Activated naive CD8-positive, alpha-beta T cell treated with anti-CD3 and anti-CD28 coated beads, Interleukin-2, amount 50 U/mL, for 16 hours (primary cell): ENCODE measurements around the gene SLC25A29.
A peak's percentile ranks its signal among the peaks of the same experiment; 100 is the strongest.
"Not testable (repeated sequence)": the region's sequence is repeated elsewhere in the genome, so short reads cannot be mapped to it uniquely, and the experiment has no call there.

Source experiments
- DNase-seq: peaks from one replicate; pipeline ENCODE4 v3.0.0-alpha.2; 2020; ENCODE audit warnings: low read depth, low spot score

SLC25A29 gene, protein sequence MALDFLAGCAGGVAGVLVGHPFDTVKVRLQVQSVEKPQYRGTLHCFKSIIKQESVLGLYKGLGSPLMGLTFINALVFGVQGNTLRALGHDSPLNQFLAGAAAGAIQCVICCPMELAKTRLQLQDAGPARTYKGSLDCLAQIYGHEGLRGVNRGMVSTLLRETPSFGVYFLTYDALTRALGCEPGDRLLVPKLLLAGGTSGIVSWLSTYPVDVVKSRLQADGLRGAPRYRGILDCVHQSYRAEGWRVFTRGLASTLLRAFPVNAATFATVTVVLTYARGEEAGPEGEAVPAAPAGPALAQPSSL

DNA sequence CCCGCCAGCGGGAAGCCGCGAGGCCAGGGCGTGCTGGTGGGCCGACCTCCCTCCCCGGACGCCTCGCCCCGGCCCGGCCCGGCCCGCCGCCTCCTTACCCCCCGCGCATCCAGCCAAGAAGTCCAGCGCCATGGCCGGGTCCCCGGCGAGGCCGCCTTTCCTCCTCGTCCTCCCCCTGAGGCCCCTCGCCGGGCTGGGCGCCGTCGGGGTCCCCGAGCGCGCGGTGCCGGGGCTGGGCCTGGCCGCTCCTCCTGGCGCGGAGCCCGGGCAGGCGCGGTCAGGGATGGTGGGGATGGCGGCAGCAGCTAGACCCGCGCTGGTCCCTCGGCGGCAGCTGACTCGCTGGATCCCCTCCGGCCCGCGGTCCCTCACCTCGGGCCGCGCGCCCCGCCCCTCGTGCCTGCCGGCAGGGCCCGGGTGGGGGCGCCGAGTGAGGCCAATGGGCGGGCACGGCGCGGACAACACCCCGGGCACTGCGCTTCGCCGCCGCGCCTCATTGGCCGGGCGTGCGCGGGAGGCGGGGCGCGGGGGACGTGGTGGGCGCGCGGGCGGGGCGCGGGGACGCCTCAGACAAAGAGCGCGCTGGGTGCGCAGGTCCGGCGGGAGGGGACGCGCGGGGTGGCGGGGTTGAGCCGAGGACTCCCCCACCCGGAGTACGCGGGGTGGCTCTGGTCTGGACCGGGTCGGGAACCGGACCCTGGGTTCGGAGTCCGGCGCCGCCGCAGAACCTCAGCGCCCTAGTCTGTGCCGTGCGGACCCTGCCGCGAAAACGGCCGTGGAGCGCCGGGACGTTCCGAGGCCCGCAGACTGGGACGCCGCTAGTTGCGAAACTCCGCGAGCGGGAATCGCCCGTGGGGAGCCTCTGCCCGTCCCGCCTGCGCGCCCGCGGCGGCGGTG lies at the start of gene SLC25A29:
Gene SLC25A29 (minus strand): TSS at position 344 of the 897 bp plus-strand sequence. CDS start 212 bp downstream, at position 132.
- peak; percentile 41 for DNase-seq

DNA sequence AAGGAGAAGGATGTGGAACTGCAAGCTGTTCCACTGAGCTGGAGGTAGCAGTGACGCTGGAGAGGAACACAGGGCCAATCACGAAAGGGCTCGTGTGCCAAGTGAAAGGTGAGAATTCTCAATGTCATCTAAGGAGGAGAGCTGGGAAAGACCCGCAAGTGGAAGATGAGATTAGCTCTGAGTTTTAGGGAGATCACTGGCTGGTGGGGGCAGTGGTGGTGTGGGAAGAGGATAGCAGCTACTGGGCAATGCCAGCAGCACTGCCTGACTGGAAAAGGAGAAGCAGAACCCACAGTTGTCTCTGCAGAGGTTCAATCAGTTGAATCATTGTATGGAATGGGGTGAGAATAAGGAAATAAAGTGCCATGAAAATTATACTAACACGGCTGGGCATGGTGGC lies 44.7 kb upstream of the SLC25A29 start:
- no peak for DNase-seq

DNA sequence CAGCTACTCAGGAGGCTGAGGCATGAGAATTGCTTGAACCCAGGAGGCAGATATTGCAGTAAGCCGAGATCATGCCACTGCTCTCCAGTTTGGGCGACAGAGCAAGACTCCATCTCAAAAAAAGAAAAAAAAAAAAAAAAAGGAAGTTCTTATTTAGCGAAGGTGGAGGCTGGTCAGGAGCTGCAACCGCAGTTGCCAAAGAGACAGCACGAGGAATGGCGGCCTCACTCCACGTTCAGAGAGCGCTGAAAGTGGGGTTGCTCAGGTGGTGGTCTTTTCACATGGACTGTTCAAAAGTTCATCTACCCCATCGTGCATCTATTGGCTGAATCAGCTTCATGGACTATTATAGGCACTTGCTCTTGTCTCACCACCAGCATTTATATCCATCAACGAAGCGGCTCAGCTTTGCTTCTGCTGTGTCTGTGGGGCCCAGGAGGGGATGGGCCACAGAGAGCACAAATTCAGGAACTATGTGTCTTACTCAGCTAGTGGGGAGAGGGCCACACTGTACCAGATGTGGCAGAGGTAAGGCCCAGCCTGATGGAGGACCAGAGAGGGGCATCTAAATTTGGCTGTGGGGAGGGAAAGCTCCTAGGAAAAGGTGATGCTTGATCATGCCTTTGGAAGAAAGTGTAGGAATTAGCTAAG lies 44.2 kb upstream of the SLC25A29 start:
- no peak for DNase-seq

DNA sequence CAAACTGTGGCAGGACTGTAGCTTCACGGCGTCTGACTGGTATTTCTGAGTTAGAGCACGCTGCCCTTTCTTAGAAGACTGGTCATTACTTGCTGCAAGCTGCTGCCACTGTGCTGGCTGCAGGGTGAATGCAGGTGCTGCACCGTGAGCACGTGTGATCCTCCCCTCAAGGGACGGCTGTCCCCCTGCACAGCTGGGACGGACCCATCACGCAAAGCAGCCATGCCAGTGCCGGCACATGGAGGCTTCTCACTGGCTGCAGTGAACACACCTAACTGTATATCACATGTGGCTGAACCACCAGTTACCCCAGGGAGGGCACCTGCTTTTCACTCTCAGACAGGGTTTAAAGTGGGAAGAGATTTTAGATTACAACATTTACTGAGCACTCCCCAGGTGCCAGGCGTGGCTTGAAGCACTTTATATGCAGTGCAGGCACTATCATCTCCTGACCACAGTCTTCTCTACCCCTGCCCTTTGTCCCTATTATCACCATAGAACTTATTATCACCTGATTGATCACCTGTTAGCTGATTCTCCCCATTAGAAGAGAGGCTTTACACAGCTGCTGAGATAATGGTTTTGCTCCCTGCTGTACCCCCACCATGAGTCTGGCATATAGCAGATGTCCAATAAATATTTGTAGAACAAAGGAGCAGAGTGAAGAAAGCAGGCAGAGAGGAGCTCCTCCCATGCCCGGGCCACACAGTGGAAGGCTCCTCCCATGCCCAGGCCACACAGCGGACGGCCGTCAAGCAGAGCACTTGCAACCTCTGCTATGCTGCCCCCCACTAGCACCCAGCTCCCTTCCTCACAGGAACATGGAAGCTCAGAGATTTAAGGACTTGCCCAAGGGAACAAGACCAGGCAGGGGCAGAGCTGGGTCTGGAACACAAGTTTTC lies 42.8 kb upstream of the SLC25A29 start:
- DNase-seq, result no peak

DNA sequence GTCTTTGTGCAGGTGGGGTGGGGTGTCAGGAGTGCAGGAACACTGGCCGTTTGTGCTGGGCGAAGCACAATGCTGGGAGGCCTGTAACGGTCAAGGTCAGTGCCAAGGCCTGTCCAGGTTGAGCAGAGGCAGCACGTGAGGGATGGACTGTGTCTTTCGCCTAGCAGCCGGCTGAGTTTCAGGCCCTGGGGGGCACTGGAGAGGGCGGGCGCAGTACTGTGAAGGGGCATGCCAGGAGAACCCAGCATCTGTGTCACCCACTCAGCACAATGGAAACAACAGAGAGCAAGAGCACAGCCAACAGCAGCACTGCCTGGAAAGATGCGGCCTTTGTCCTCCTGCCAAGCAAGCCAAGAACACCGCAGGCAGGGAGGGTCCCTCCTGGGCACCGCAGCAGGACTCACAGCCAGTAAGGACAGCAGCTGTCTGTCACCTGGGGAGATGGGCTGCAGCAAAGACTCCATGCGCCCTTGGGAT lies 42.0 kb upstream of the SLC25A29 start:
- no peak for DNase-seq

DNA sequence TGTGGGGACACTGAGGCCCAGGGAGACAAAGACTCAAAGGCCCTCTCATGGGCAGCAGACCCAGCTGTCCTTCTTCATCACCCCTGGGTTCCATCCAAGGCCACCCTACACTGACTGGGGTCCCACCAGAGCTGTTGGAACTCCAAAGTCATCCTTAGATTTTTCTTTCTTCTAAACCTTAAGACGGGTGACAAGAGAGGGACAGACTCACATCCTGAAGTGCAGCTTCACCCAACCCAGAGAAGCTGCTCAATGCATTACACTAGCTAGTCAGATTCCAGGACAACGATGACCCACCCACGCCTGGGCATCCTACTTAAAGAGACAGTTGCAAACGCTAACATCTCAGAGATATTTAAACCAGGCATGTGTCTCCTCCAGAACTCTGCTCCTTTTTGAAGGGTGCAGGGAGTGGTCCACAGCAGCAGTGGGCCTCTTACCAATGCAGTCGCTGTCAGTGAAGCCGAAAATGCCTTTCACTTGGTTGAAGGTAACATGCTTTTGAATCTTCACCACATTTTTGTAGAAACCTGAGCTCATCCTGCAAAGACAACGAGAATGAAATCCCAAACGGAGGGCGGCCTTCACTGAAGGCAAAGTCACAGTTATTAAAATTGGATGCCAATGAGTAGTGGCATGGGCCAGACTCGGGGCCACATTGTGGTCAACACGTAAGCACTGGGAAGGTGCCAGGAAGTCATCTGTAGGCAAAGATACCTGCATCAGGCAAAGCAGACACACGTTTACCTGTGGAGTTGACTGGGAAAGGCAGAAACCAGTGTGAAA lies 40.3 kb upstream of the SLC25A29 start:
- no peak for DNase-seq

DNA sequence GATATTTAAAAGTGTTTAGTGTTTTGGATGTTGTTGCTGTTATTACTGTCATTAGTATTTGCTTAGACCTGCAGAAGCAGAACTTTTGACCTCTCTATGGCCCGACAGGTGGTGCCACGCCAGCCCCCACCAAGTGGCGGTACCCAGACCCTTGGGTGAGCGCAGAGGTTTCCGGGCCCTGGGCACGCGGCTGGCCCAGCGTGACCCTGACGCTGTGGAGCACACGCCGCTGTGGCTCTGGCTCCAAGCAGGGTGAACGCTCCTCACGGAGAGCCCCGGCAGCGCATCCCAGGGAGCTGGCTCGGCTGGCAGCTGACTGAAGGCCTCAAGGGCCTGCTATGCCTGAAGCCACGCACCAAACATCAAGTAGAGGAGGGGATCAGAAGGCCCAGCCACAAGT lies 39.5 kb upstream of the SLC25A29 start:
- no peak for DNase-seq

DNA sequence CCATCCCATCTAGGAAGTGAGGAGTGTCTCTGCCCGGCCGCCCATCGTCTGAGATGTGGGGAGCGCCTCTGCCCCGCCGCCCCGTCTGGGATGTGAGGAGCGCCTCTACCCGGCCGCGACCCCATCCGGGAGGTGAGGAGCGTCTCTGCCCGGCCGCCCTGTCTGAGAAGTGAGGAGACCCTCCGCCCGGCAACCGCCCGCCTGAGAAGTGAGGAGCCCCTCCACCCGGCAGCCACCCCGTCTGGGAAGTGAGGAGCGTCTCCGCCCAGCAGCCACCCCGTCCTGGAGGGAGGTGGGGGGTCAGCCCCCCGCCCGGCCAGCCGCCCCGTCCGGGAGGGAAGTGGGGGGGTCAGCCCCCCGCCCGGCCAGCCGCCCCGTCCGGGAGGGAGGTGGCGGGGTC lies 38.4 kb upstream of the SLC25A29 start:
- DNase-seq, result not testable (repeated sequence)

DNA sequence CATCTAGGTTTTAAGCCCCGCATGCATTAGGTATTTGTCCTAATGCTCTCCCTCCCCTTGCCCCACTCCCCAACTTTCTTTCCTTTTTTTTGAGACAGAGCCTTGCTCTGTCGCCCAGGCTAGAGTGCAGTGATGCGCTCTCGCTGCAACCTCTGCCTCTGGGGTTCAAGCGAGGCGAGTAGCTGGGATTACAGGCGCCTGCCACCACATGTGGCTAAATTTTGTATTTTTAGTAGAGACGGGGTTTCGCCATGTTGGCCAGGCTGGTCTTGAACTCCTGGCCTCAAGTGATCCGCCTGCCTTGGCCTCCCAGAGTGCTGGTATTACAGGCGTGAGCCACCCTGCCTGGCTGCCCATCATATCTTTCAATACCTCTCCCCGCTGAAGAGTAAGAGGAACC lies 36.6 kb upstream of the SLC25A29 start:
- DNase-seq, result not testable (repeated sequence)

DNA sequence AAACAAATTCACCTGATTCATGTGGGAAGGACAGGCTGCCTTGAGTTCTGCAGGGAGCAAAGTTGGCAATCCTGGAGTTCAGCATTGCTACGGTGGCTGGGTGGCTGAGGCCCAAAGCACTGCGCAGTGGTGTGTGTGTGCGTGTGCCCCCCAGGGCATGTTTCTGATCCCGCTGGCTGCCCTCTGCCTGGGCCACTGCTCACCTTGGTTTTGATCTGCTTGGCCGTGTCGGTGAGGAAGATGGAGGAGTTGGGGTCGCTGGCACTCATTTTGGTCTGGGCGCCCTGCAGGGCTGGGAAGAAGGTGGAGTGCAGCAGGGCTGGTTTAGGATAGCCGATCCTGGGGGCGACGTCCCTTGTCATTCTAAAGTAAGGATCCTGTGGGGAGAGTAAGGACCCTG lies 36.0 kb upstream of the SLC25A29 start:
- no peak for DNase-seq

DNA sequence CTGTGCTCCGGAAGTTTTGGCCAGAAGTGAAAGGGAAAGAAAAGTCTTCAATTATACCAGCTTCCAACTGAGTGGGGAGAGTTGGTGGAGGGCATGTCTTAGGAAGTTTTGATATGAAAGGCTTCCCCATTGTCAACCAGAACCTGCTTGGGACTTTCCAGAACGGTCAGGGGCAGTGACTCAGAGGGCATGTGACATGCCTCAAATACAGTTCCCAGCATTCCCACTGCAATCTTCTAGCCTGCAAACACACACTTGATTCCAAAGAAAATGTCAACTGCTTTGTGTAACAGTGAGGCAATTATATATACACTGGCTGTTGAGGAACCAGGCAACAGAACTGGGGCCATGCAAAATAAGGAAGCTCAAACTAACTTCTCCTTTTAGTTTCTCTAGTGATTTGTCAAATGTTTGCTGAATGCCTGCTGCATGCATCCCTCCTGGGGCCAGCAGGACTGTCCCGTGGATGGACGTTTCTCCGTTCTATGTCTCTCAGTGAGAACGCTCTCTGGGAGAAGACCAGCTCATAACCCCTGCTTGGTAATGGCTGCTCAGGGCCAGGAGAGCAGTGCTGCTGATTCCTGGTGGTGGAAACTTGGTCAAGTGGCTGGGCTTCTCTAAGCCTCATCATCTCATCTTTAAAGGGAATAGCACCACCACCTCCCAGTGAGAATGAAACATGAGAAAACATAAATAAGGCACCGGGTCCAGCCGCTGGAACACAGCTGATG lies 35.2 kb upstream of the SLC25A29 start:
- no peak for DNase-seq

DNA sequence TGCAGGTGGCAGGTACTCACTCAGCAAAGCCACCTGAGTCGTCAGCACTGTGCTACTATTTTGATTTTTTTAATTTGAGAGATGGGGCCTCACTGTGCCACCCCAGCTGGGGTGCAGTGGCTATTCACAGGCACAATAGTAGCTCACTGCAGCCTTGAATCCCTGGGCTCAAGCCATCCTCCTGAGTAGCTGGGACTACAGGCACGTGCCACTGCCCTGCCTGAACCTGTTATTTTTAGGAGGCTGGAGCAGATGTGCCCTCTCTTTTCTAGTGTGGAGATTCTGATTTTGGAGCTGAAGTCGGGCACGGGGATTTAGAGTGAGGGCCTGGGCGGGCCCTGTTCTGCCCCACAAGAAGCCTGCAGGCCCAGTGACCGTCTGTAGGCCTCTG lies 34.2 kb upstream of the SLC25A29 start:
- no peak for DNase-seq

DNA sequence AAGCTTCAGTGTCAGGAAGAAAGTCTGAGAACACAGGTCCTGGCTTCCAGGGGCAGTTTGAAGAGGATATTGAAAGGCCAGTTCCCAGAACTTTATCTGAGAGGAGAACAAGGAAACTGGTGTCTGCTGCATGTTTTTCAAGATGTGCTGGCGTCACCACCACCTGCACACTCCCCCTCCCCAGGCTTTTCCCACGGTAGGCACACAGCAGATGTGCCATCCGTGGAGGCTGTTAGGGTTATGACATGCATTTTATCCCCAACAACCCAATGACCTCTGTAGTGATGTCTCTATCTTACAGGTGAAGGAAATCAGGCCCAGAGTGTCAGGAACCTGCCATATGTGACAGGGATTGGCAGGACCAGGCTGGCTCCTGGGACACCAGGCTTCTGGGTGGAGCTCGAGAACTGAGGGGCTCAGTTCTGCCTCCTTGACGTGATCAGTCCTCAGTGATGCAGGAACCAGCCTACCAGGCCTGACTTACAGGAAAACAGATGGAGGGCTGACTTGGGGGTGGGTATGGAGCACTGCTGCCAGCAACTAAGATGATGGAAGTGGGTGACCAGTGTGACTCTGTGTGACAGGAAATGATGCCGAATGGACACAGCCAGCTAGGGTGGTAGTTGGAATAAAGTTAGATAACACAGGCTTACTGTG lies 33.6 kb upstream of the SLC25A29 start:
- no peak for DNase-seq

DNA sequence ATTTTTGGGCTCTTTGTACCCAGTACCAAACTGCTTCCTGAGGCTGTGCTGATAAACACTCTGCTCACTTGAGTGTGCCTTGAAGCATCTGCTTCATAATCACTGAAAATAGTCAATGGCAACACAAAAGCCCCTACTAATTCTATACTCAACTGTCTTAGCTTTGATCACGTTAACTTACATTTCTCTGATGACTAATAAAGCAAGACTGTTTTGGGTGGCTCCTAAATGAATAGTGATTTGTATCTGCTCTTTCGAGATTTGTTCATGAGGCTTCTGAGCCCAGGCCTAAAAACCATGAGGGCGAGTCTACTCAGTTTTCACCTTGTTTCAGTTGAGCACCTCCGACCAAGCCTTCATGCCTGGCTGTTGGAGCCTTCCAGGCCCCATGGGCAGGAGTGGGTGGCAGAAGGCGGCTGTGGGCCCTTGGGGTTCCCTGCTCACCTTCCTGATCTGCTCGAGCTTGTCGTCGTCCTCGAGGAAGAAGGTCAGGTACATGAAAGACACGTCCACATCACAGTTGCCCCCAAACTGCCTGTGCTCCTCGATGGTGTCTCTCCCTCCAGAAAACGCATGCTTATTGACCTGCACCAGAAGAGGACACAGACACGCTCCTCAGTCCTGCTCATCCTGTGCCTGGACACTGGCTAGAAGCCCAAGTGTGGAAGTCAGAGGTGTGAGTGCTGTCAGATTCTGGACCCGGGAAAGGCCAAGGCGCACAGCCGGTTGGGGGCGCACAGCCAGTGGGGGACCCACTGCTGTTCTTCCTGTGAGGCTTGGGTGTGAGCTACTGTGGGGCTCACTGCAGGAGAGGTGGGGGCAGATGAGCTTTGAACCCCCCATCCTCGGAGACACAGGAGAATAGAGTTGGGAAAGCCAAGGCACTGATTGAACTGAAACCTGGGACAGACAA lies 30.6 kb upstream of the SLC25A29 start:
- DNase-seq, result no peak

DNA sequence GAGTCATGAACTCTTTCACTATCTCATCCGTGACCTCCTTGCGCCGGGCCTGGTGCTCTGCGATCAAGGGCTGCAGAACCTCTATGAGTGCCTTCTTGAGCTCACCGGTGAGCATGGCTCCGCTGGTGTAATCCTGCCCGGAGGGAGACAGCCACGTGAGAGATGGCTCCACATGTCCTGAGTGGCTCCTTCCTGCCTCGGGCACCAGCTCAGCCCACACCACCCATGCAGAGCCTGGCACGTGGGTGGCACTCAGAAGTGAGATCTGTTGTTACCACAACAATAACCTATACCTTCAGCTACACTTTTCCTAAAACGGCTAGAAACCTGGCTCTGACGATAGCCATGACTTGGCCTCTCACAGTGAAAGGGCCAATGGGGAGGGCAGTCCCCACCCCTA lies 28.7 kb upstream of the SLC25A29 start:
- no peak for DNase-seq

DNA sequence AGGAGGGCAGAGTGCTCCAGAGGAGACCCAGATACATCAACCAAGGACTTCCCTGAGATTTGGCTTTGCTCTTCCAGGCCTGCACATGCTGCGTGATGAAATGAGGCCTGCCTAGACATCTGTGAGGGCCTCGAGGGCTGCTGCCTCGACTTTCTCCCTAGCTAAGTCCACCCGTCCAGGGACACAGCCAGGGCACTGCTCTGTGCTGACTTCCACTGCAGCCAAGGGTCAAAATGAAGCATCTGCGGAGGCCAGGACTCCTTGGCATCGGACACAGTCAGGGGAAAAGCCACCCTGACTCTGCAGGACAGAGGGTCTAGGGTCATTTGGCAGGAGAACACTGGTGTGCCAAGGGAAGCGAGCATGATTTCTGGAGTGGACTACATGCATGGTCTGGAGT lies 27.6 kb upstream of the SLC25A29 start:
- no peak for DNase-seq

DNA sequence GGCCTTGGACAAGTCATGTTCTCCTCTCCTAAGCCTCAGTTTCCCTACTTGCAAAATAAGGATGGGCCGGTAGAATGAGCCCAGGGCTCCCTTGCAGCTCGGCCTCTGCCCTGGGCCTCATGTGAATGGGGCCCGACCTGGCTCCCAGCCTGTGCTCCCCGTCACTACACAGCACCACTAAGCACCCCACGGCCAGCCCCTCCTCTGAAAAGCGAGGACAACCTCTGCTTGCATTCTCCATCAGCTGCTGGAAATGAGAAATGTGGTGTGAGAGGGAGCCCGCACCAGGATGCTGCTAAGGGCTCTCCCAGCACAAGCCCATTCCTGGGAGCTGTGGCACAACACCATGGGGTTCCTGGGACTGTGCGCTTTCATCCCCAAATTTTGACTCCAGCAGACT lies 27.1 kb upstream of the SLC25A29 start:
- DNase-seq, result no peak

DNA sequence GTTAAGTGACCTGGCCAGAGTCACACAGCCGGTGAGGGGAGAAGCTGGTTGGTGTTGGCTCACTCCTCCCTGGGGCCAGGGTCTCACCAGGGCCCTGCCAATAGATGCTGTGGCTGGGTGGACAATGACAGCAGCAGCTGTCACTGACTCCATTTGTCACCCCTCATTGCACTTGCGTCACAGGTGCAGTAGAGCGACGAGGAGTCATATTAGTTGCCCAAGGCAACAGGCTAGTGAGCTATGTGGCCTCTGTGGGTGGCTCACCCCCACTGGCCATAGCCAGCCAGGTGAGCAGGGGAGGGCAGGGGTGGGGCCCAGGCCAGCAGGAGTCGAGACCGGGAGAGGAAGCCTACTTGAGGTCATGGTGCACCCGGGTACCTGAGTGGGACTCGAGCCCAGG lies 26.6 kb upstream of the SLC25A29 start:
- DNase-seq, result no peak
